Pancreas (tissue), 10 donors: ENCODE measurements around the gene GSG1L. TPM values are rescaled to one million over a fixed set of nuclear protein-coding genes. Genes with fewer than 3 reads are reported as not detected.
"Not testable (repeated sequence)": the region's sequence is repeated elsewhere in the genome, so short reads cannot be mapped to it uniquely, and the experiment has no call there.

Experiments
- ATAC-seq, 4 donors: fragments of 200-7000 bp; cut with Tn5 transposase; one replicate each; pipeline versions ENCODE4 v1.8.0 to v1.9.1; 2020; ENCODE audit warnings: mild to moderate bottlenecking in 4 of 4, moderate library complexity in 4 of 4
- DNase-seq, 6 donors: peaks; one replicate each; pipeline ENCODE4 v3.0.0-alpha.2; 2020
- FAIRE-seq: peaks from 2 replicates; lab custom pipeline; 2012; peaks lifted over from hg19 to GRCh38; lab: Jason Lieb, UNC
- H3K27ac ChIP-seq, 4 donors: fragments of 200-600 bp; sonication (generic); 1 replicate in 3 of 4; 2 replicates in 1 of 4; pipeline versions ENCODE4 v1.5.0 to v1.8.0; 2020
- H3K27me3 ChIP-seq, 4 donors: fragments of 200-600 bp; one replicate each; pipeline ENCODE4 v1.8.0; 2021
- H3K36me3 ChIP-seq, 3 donors: fragments of 200-600 bp; sonication (generic) in 1 of 3; one replicate each; pipeline versions ENCODE4 v1.5.0 to v1.8.0; 2020 to 2021
- H3K4me1 ChIP-seq, 3 donors: fragments of 200-600 bp; one replicate each; pipeline ENCODE4 v1.8.0; 2021
- H3K4me3 ChIP-seq, 4 donors: fragments of 200-600 bp; sonication (generic) in 2 of 4; one replicate each; pipeline versions ENCODE4 v1.5.0 to v1.8.0; 2020 to 2021
- H3K9me3 ChIP-seq, 4 donors: fragments of 200-600 bp; one replicate each; pipeline ENCODE4 v1.8.0; 2021
- CTCF ChIP-seq, 4 donors: fragments of 200-600 bp; sonication (generic) in 3 of 4; IDR thresholded peaks; one replicate each; pipeline versions ENCODE4 v1.5.0 to v1.8.0; 2021; ENCODE audit warnings: antibody characterized with exemption in 4 of 4
- WGBS, 2 donors: extraction: QIAGEN DNeasy Blood & Tissue Kit; methylation state at CpG; one replicate each; pipeline ENCODE4 v1.1.7; 2013; 5-methylcytosine and 5-hydroxymethylcytosine counted together
- intact Hi-C, 3 donors: fragments of 100-400 bp; cut with DNase I; formaldehyde crosslinking; loops; one replicate each; pipeline versions ENCODE4 v1.11.1 to v1.14.2; 2022
- polyA plus RNA-seq, 2 donors: library from polyadenylated mRNA; stranded (reverse); fragments of 200-250 nt; gene quantifications; one replicate each; pipeline ENCODE4 v1.2.3, GENCODE V29; 2013
- total RNA-seq, 6 donors: library from RNA; stranded (reverse); fragmentation: NEBNext Ultra II Directional in 4 of 6; extraction: Animal tissue kit (Norgen Biotek cat#: 25700) in 4 of 6; gene quantifications; one replicate each; pipeline versions ENCODE4 v1.2.1 to v1.2.4, GENCODE V29; 2021 to 2023
- donor health status: healthy with polysubstance abuse.
- donor health status: DM: no; HTN: no; CAD: no; lungs with moderate emphysema.
- donor health status: DM: no; HTN: no; CAD: no.
- donor health status: control.
- donor health status: control.
- donor health status: Bipolar disorder and iron deficiency.
- donor health status: DM: yes; HTN: yes; CAD: no.
- donor health status: DM: no; HTN: no; CAD: no.
- donor health status: DM: no; HTN: no; CAD: no.
- donor health status: DM: yes; HTN: yes; CAD: no.

The GSG1L gene
- total and polyA plus RNA-seq, 8 donors = 0.02 to 0.12 TPM; not detected in 6

GRCh38 chr16:27748868-27749546 lies 314.5 kb downstream of the GSG1L start:
- peak in 3 of 4 donors; percentile 51 to 63 (median 61) for ATAC-seq
- 67 to 69% methylated on average over 12 of the region's 12 CpGs for WGBS, 2 donors

GRCh38 chr16:27747946-27748345 lies 315.6 kb downstream of the GSG1L start:
- H3K27ac ChIP-seq = no peak overlapping the region
- no peak overlapping the region for H3K4me3 ChIP-seq
- H3K27me3 ChIP-seq = no peaks in the 10 kb centered on the region
- intact Hi-C loops = no loop called here
- no peak for DNase-seq
- no peaks in the 10 kb centered on the region for H3K36me3 ChIP-seq
- no peaks in the 10 kb centered on the region for H3K4me1 ChIP-seq
- TF ChIP-seq CTCF (IDR thresholded peaks at IDR 0.05) = no peak
- FAIRE-seq = no peak
- no peaks in the 10 kb centered on the region for H3K9me3 ChIP-seq
- 95 to 97% methylated on average over 14 of the region's 14 CpGs for WGBS, 2 donors
- ATAC-seq = no peak

More at GRCh38 chr16:27748868-27749546, 314.5 kb downstream of the GSG1L start:
- DNase-seq = no peak
- TF ChIP-seq CTCF (IDR thresholded peaks at IDR 0.05) = no peak
- Histone ChIP-seq H3K9me3 (no peaks in the 10 kb centered on the region), H3K4me3 (no peak overlapping the region), H3K4me1 (no peaks in the 10 kb centered on the region), H3K27ac (no peak overlapping the region), H3K36me3 (no peaks in the 10 kb centered on the region), H3K27me3 (no peaks in the 10 kb centered on the region)
- FAIRE-seq = peak; percentile 70
- intact Hi-C loops = no loop called here

- no peaks in the 10 kb centered on the region for H3K9me3 ChIP-seq
- no peak for TF ChIP-seq CTCF (IDR thresholded peaks at IDR 0.05)
- no peak overlapping the region for H3K27ac ChIP-seq
- H3K36me3 ChIP-seq = no peaks in the 10 kb centered on the region
- intact Hi-C loops = no loop called here
- no peak overlapping the region for H3K4me3 ChIP-seq
- H3K4me1 ChIP-seq = no peaks in the 10 kb centered on the region
- WGBS, 2 donors = 95 to 97% methylated on average over 18 of the region's 18 CpGs
- no peak for DNase-seq
- H3K27me3 ChIP-seq = no peaks in the 10 kb centered on the region
- ATAC-seq = no peak
- no peak for FAIRE-seq
These were observed 317.2 kb downstream of the GSG1L start for GRCh38 chr16:27746076-27746855.

GRCh38 chr16:27745348-27745747 lies 318.2 kb downstream of the GSG1L start:
- no peaks in the 10 kb centered on the region for H3K9me3 ChIP-seq
- no peak overlapping the region for H3K4me3 ChIP-seq
- H3K27me3 ChIP-seq = no peaks in the 10 kb centered on the region
- ATAC-seq (no peak), DNase-seq (no peak), FAIRE-seq (no peak)
- intact Hi-C loops = no loop called here
- H3K27ac ChIP-seq = no peak overlapping the region
- no peak for TF ChIP-seq CTCF (IDR thresholded peaks at IDR 0.05)
- H3K4me1 ChIP-seq = no peaks in the 10 kb centered on the region
- no peaks in the 10 kb centered on the region for H3K36me3 ChIP-seq
- 93 to 98% methylated on average over 3 of the region's 3 CpGs for WGBS, 2 donors

GRCh38 chr16:27743963-27744362 lies 319.6 kb downstream of the GSG1L start:
- no peak for FAIRE-seq
- DNase-seq = no peak
- 92 to 96% methylated on average over 5 of the region's 5 CpGs for WGBS, 2 donors
- Histone ChIP-seq H3K27me3 (no peaks in the 10 kb centered on the region), H3K9me3 (no peaks in the 10 kb centered on the region), H3K36me3 (no peaks in the 10 kb centered on the region), H3K4me3 (no peak overlapping the region), H3K4me1 (no peaks in the 10 kb centered on the region), H3K27ac (no peak overlapping the region)
- ATAC-seq = no peak
- TF ChIP-seq CTCF (IDR thresholded peaks at IDR 0.05) = no peak
- intact Hi-C loops = no loop called here

GRCh38 chr16:27743001-27743400 lies 320.5 kb downstream of the GSG1L start:
- H3K36me3 ChIP-seq, H3K9me3 ChIP-seq, intact Hi-C loops, H3K4me1 ChIP-seq, DNase-seq, ATAC-seq, H3K27ac ChIP-seq, FAIRE-seq, H3K27me3 ChIP-seq, H3K4me3 ChIP-seq: not testable (repeated sequence)
- 99% methylated on average over 3 of the region's 3 CpGs for WGBS, 2 donors
